GM19372 (cell line): ENCODE measurements around the gene SMIM8.

Experiments
- ATAC-seq: cut with Tn5 transposase; IDR thresholded peaks from one replicate; pipeline ENCODE4 v1.9.1; 2021; ENCODE audit warnings: mild to moderate bottlenecking, low read depth, moderate library complexity; ENCODE audit not compliant: unreplicated experiment

Gene SMIM8

DNA sequence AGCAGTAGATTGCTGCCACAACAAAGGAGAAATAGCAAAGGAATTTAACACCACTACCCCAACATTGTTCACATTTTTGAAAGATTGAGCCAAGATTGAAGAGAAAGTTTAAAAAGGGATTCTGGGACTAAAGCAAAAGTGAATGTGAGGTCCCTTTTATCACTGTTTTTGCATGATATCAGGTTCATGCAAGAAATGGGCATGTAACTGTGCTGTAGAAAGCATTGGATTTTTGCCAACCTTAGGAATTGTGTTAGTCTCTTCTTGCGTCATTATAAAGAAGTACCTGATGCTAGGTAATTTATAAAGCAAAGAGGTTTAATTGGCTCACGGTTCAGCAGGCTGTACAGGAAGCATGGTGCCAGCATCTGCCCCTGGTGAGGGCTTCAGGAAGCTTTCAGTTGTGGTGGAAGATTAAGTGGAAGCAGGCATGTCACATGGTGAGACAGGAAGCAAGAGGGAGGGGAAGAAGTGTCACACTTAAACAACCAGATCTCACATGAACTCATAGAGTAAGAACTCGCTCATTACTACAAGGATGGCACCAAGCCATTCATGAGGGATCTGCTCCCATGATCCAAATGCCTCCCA is 11.3 kb downstream of the SMIM8 start:
- no peak for ATAC-seq

DNA sequence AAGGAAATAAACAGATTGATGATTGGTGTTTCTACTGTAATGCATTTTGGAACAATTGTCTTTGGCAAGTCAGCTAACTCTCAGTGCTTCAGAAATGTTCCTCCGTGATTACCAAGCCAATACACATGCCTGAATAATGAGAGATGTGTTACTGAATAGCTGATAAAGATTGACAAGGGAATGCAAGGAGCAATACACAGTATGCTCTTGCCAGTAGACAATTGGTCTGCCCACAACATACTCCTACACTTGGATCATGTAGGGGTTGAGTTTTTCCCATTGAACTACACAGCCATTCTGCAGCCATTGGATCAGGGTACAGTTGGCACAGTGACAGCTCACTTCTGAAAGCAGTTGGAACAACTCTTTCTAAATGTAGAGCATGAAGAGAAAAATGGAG is 12.3 kb downstream of the SMIM8 start:
- ATAC-seq: no peak

DNA sequence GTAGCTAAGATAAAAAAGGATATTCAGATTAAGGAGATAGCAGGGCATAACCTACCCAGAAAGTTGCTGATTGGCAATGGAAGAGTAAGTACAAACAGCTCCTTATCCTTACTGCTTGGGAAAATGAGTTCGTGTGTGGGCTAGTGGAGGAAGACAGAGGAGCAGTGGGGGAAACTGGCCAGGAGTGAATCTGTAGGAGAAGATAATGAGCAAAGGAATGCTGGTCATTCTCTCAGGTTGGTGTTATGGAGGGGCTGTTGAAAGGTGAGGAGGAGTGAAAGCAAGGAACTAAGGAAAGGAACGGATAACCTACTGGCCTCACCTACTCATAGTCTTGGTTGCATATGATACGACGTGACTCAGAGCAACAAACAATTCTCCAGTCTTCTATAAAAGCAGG is 14.0 kb downstream of the SMIM8 start:
- no peak for ATAC-seq

DNA sequence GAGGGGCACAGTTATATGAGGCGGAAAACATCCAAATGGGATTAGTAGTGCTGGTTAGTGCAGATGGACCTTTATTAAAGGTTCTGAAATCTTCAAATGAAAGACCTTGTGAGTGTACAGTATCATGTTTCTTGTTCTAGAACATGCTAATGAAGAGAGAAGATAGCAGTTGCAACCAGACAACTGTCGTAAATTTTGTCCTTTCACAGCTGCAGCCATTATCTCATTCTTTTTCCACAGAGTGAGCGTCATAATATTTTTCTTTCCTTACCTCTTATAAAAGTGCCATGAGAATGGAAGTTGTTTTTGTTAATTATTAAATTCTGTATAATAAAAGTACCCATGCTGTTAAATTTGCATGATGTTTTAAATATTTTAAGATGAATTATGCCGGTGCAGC is 17.8 kb downstream of the SMIM8 start:
- ATAC-seq: no peak

DNA sequence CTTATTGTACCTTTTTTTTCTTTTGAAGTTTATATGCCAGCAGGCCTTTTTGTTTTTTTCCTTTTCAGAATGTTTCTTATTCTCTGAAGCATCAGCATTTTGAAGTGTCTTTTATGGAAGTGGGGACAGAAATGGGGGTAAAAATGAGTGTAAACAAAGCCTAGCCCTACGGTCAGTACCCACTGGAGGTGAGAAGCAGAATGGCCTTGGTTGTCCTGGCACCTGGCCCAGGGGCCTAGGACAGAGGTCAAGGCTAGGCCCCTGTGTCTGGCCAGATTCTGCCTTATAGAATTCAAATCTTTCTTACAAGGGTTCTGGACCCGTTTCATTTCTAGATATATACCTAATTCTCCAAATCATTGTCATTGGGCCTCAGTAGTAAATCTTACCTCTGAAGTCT is 18.8 kb downstream of the SMIM8 start:
- no peak for ATAC-seq

DNA sequence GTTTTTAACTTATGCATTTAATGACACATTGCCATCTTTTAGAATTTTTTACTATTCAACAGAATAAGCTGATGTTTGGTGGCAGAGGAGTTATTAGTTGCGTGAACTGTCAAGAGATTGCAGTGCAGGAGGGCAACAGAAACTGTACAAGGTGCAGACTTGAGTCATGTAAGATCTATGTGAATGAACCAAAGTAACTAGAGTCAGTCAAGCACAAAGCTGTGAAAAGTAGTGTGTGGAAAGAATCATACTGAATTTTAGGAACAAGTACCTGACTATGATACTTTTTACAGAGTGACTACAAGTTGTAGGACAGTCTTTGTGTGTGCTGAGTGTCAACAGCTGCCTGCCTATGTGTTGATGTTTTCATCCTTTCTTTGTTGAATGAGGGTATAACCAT is 19.5 kb downstream of the SMIM8 start:
- ATAC-seq: peak; percentile 84

DNA sequence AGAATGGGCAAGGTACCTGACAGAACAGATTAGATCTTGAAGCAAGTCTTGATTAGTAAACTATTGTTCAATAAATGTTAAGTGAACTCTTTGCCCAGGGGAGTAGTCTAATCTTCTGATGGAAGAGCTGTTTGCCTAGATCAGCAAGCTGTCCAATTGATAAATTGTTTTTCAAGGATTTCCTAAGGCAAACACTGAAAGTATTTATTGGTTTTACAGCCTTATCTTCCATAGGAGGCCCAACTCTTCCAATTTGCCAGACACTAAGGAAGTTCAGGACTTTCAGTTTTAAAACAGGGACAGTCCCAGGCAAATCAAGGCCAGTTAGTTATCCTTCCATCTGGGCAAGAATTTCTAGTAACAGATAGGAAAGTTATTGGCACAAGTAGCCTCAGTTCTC is 20.4 kb downstream of the SMIM8 start:
- ATAC-seq: no peak

DNA sequence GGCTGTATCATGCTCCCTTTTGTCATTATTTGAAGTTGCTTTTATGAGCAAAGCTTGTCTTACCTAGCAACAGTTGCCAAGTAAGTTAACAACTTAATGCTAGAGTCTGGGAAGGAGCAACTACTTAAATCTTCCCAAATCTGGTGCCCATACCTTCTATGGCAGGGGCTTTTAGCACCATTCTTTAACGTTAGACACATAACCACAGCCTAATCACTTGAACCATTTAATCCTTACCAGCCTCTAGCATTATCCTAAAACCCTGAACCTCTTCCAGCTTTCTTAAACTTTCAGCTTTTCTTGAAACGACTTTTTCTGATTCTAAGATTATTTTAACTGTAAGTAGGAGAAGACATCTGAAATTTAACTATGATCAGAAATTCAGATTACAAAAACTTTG is 22.3 kb downstream of the SMIM8 start, which contains the start of gene C6orf163:
TSS of gene C6orf163 (plus strand) at position 83 of the 400 bp plus-strand sequence. CDS start at position 370, 287 bp downstream.
- no peak for ATAC-seq

DNA sequence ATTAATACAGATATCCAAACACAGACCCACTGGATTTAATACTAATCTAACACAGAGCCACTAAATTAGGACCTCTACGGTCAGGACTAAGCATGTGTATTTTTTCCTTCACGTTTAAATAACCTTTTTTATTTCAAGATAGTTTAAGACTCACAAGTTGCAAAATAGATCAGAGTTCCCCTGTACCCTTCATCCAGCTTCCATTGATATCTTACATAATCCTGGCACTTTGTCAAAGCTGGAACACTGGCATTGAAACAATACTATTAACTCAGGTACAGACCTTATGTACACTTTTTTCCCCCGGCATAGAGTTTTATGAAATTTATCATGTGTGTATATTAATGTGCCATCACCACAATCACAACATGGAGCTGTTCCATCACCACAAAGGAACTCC is 24.3 kb downstream of the SMIM8 start:
- ATAC-seq: no peak

DNA sequence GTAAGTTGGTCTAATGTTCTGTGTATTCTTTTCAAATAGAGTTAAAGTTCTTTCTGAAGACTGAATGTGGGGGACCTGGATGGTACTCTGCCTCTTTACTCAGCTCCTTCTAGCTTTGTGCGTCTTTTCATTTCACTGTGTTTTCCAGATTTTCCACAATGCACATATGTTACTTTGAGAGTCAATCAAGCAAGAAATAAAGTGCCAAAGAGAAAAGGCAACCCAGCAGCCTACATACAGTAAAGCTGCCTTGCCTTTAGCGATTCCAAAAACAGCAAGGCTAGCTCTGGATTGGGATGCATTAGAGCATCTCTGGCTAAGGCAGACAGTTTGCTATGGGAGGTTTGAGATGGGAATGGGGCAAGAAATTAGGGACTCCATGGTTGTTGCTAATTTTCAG is 27.5 kb downstream of the SMIM8 start:
- no peak for ATAC-seq

DNA sequence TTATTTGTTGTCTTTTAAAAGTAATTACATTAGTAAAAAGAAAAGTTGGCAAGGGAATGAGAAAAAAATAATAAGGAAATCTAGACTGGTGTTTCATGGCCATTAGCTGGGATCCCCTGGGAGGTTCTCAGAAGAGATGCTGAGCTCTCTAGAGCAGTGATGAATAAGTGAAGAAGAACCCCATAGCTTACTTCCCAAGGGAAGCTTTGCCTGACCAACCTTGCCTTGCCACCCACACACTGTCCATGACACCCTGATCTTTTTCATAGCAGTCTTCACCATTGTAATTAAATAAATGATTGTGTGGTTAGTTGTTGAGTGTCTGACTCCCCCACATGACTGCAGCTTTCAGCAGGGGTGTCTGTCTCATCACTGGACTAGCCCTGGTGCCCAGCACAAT is 28.1 kb downstream of the SMIM8 start:
- ATAC-seq: no peak

DNA sequence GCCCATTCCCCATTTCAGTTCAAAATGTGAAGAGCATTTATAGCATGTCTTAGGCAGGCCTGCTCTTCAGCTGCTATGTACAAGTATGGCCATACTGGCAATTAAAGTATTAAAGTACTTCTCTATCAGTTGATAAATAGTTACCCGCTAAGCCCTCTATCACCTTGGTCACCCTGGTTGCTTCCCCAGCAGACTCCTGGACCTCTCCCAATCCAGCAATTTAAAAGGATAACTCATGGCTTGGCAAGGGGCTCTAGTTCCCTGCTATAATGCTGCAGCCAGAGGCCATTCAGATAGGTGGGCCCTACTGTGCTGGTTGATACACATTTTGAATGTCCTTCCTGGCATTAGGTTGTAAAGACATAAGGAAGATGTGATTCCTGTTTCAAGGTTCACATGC is 29.2 kb downstream of the SMIM8 start:
- ATAC-seq: no peak

DNA sequence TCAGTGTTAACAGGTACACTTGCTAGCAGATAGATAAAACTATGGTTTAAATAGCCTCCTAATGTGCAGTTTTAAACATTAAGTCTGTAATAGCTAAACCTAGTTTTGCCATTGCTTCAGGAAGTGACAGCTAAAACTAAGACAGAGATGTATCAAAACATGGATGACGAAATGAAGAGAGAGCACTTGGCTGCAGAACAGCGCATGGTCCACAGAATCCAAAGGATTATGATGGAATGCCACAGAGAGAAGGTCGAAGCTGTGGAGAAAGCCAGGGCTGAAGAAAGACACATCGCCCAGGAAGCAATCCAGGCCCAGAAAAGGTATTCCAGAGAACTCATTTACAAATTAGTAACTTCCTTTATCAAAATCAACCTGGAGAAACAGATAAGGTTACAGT is 33.8 kb downstream of the SMIM8 start:
- ATAC-seq: no peak

DNA sequence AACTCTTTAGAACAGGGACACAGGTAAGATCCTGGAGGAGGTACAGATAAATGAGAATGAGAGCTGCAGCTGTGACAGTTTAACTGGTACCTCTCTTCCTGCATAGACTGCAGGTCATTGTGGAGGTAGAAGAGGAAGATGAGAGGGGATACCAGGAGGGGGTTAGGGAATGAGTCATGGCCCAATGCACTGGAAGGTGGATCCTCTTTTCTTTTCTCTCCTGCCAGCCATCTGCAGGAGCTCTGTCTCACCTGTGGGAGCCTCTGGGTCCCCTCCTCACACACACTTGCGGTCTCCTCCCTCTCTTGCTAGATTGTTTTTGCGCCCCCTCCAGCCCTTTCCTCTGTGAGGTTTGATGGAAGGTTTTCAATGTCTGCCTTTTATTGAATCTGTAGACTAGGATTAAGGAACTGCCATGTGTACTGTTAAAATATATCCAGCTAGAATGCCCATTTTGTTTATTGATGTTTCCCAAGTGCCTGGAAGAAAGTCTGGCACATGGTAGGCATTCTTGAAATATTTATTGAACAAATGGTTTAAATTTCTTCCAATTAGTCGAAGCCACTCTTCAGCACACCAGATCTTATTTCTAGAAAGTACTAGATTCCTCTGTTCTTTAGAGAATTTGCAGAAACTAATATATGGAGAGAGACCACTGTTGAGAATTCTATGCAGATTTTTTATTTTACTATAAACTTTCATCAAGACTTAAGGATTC is 35.2 kb downstream of the SMIM8 start:
- ATAC-seq: no peak

DNA sequence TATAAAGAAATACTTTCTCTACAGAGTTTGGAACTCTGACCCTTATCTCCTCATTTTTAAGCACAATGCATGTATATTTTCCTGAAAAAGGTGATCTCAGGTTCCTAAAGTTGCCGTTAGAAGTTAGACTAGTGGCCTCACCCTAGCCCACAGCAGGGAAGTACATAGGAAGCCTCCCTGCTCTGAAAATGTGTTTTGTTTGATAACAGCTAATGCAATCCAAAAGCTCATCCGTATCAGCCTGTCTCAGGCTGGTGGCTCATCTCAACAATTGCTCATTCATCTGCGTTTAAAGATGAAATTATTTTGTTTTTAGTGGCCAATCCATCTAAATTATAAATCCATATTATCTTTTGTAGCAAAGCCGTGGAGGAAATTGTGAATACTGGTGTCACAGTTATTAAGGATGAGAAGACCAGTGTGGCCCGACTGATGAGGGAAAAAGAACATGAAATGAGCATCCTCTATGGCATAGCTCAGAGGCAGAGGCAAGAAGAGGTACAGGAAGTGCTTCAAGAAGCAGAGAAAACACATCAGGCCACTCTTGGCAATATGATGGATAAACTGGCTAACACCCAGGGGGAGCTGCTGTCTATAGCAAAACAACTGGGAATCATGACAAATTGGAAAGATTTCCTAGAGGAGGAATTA is 42.3 kb downstream of the SMIM8 start:
- no peak for ATAC-seq

DNA sequence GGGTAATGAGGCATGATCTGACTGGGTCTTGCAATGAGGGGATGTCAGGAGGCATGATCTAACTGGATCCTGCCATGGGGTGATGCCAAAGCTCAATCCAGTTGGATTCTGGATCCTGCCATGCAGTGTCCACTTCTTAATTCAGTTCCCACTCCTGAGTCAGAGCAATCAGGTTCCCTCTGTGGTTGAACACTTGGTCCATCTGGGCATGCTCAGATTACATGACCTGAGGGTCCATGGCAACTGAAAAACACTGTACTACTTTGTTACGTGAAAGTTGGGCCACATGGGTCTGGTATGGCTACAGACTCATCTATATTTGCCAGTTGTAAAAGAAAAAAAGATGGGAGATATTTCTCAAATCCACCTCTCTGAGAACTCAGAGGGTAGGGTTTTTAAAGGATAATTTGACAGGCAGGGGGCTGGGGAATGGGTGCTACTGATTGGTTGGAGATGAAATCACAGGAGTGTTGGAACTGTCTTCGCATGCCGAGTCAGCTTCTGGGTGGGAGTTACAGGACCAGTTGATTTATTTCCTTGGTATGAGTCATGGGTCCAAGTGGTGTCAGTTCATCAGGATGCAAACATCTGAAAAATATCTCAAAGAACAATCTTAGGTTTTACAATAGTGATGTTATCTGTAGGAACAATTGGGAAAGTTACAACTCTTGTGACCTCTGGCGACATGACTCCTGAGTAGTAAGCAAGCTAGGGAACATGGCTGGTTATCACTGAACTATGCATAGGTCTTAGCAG is 43.9 kb downstream of the SMIM8 start:
- no peak for ATAC-seq

DNA sequence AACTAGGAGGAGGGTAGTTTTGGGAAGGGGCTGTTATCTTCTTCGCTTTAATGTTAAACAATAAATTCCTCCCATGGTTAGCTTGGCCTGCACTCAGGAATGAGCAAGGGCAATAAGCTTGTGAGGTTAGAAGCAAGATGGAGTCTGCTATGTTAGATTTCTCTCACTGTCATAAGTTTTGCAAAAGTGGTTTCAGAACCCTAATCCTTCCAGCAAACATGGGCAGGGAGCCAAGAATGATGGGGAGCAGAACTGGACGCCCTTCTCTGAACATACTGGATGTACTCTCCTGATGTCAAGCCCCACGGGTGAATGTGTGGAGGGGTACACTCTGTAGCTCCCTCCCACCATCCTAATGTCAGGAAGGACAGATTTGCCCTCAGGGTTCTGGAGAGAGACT is 44.5 kb downstream of the SMIM8 start:
- ATAC-seq: no peak

DNA sequence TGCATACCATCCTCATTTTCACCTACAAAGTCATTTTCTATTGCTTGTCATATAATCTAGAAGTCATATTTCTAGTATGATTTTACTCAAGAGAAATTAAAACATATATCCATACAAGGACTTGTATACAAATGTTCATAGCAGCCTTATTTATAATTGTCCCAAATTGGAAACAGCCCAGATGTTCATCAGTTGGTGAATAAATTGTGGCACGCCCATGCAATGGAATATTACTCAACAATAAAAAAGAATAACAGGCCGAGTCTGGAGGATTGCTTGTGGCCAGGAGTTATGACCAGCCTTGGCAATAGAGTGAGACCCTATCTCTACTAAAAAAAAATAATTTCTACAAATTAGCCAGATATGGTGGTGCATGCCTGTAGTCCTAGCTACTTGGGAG is 51.0 kb downstream of the SMIM8 start:
- no peak for ATAC-seq

DNA sequence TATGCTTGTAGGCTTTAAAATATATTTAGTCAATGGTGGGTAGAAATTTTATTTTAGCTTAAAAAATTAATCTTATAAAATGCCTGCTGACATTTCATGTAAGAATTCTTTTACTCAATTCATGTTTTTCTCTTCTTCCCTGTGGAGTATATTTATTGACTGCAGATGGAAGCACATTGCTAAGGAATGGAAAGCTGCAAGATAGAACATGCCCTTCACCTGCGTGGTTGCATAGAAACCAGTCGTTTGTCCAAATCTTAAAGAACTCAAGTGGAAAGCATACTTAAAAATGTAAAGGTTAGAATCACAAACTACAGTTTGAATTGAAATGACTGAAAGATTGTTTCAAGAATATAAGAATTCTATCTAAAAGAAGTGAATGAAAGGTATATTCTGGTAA is 52.9 kb downstream of the SMIM8 start:
- no peak for ATAC-seq

DNA sequence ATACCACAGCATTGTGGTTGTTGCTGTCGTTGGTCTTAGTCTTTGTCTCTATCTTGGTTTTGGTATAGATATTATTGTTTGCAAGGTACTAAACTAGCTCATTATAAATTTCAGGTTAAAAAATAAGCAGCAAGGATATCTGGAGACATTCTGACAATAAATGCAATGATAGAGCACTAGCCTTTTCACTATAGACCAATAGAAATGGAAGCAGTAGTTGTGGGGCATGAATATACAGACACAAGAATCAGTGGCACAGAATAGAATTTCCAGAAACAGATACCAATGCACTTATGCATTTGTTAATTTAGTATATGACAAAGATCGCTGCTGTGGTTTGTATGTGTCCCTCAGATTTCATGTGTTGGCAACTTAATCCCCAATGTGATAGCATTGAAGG is 54.3 kb downstream of the SMIM8 start:
- ATAC-seq: no peak

DNA sequence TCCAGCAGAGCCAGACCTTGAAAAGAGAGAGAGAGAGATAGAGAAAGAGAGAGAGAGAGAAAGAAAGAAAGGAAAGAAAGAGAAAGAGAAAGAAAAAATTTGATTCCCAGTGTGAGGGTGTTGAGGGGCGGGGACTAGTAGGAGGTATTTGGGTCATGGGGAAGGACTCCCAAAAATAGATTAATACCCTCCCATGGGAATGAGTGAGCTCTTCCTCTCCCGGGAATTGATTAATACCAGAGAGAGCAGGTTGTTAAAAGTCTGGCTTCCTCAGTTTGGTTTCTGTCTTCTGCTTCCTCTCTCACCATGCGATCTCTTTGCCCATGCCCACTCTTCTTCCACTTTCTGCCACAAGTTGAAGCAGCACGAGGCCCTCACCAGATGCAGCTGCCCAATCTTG is 56.6 kb downstream of the SMIM8 start:
- peak; percentile 47 for ATAC-seq
